HUES48 (cell line): ENCODE data around the gene DRAM1.

Experiments used
- H3K27ac ChIP-seq: one replicate; pipeline ENCODE4 v1.7.0; 2013; ENCODE audit warnings: low read depth, low read length, inconsistent platforms
- H3K27me3 ChIP-seq: 2 replicates; pipeline ENCODE4 v1.6.1; 2013; ENCODE audit warnings: mild to moderate bottlenecking, low read length; ENCODE audit not compliant: control insufficient read depth, insufficient read depth
- H3K36me3 ChIP-seq: 2 replicates; pipeline ENCODE4 v1.6.1; 2013; ENCODE audit warnings: low read length; ENCODE audit not compliant: control insufficient read depth, insufficient read depth
- H3K4me1 ChIP-seq: 2 replicates; pipeline ENCODE4 v1.6.1; 2013; ENCODE audit warnings: mild to moderate bottlenecking, low read length; ENCODE audit not compliant: control insufficient read depth, insufficient read depth
- H3K4me3 ChIP-seq: 2 replicates; pipeline ENCODE4 v1.5.1; 2013; ENCODE audit warnings: mild to moderate bottlenecking, low read depth, low read length
- H3K9ac ChIP-seq: 2 replicates; pipeline ENCODE4 v1.6.1; 2013; ENCODE audit warnings: mild to moderate bottlenecking, low read depth, low read length, moderate library complexity
- H3K9me3 ChIP-seq: 2 replicates; pipeline ENCODE4 v1.6.1; 2013; ENCODE audit warnings: low read length; ENCODE audit not compliant: control insufficient read depth, insufficient read depth

Gene DRAM1, protein sequence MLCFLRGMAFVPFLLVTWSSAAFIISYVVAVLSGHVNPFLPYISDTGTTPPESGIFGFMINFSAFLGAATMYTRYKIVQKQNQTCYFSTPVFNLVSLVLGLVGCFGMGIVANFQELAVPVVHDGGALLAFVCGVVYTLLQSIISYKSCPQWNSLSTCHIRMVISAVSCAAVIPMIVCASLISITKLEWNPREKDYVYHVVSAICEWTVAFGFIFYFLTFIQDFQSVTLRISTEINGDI

DNA sequence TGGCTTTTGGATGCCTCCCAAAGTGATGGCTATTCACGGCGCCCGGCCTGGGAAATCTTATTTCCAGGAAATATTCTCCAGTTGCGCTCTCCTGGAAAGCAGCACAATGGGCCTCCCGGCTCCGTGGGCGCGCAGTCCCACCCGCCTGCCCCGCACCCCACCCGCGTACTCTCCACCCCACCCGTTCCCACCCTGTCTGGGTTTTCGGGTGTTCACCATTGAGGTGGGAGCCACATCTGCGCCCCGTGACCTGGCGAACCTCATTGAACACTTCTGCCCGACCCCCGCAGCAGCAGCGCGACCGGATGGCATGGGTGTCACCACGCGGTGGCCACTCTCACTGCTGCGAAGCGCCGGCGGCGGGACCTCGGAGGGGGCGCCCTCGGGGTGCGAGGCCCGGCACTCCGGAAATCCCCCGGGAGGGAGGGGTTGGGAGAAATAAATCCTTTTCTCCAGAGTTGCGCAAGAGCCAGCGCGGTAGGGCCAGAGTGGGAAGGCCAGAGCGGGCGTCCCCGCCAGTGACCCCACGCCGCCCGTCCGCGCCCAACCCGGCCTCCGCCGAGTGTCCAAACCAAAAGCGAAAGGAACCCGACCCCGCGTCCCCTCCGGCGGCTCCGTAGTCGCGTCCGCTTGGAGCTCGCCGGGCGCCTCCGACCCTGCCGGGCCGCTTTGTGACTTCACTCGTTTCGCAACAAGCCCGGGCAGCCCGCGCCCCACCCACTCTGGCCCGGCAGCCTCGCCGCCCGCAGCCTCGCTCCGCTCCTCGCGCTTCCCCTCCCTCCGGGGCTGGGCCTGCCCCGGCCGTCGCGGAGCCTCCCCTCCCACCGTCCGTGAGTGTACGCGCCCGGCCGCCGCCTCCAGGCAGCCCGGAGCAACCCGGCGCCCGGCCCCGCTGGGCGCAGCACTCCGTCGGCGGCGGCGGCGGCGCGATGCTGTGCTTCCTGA, at the start of gene DRAM1:
DRAM1 (plus strand) TSS at position 720 of the 945 bp plus-strand sequence; CDS start at position 930, 210 bp downstream.
- Histone ChIP-seq H3K4me3 (peak within 1 kb of the TSS; percentile 71), H3K27ac (peak within 1 kb of the TSS; percentile 59), H3K9me3 (no peaks in the 10 kb centered on the region), H3K36me3 (no peaks in the 10 kb centered on the region), H3K27me3 (peaks cover 18% of the 10 kb centered on the region), H3K4me1 (peaks cover 3% of the 10 kb centered on the region; the same call in 1 of the 2 replicates), H3K9ac (peak within 1 kb of the TSS; percentile 87)

GRCh38 chr12:101828463-101829196, 48.8 kb upstream of the DRAM1 start:
- H3K36me3 ChIP-seq = no peaks in the 10 kb centered on the region
- peak overlapping the region; percentile 78 for H3K4me3 ChIP-seq
- peak overlapping the region; percentile 2 for H3K27ac ChIP-seq
- peaks cover 45% of the 10 kb centered on the region for H3K4me1 ChIP-seq
- no peaks in the 10 kb centered on the region for H3K9me3 ChIP-seq
- H3K9ac ChIP-seq = 0 out of 2 replicates have a peak overlapping the region, but pooled peaks have one; percentile 15
- H3K27me3 ChIP-seq = no peaks in the 10 kb centered on the region

DNA sequence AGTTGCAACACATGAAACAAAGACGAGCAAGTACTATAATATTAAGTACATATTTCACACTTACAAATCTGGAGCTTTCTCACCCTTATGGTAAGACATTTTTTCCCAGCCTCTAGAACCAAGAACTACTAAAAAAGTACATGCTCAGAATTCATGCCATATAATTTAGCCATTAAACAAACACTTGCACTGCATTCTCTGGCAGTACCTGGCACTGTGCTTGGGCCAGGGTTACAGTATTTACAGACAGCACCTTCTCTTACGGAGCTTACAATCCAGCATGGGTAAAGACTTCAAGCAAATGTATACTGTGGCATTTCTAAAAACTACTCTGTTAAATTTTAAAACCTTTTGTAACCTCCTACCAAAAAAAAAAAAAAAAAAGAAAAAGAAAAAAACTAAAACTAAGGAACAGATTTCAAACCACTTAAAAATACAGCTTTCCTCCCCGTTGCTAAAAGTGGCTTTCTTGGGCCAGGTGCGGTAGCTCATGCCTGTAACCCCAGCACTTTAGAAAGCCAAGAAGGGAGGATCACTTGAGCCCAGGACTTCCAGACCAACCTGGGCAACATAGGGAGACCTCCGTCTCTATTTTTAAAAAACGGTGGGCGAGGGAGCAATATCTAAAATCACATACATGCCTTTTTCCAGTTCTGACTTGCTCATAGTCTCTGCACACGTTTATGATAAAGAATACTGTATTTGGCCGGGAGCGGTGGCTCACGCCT, 47.6 kb upstream of the DRAM1 start:
- Histone ChIP-seq H3K4me1 (peaks cover 36% of the 10 kb centered on the region), H3K27ac (no peak overlapping the region), H3K27me3 (no peaks in the 10 kb centered on the region), H3K9me3 (no peaks in the 10 kb centered on the region), H3K9ac (peak overlapping the region; percentile 81), H3K36me3 (no peaks in the 10 kb centered on the region), H3K4me3 (peak overlapping the region; percentile 78)

DNA sequence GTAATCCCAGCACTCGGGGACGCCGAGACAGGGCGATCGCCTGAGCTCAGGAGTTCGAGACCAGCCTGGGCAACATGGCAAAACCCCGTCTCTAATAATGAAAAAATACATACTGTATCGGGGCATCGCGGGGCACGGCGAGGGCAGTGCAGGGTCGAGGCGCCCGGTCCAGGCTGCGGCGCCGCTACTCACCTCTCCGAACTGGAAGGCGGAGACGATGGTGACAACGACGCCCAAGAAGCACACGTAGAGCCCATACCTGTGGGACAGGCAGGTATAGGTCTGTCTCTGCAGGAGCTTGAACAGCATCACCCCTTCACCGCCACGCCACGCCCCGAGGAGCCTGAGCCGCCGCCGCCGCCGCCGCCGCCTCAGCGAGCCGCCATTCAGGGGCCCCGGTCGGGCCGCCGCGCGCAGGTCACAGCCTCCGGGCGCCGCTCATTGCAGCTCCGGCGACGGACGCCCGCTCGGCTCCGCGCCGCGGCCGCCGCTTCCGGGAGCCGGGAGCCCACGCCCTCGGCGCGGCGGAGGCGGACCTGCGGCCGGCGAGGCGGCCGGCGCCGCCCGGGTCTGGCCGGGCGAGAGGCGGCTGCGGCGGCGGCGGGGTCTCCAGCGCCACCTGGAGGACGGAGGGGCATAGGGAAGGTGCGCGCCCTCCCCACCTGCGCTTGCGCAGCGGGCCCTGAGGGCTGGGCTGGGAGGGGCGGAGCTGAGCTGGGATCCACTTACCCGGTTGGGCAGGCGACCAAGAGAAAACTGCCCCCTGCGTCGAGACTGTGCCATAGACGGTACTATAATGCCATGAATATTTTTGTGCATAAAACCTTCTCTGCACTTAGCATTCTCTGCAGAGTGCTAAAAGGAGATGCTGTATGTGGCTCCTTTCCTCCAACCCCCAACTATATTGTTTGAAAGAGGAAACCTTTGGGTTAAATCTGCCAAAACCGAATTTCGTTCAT, 46.7 kb upstream of the DRAM1 start, which contains the start of gene GNPTAB:
GNPTAB (minus strand) TSS at position 593 of the 959 bp plus-strand sequence; CDS start at position 309, 284 bp downstream.
- Histone ChIP-seq H3K4me1 (peaks cover 27% of the 10 kb centered on the region), H3K36me3 (no peaks in the 10 kb centered on the region), H3K9ac (peak within 1 kb of the TSS; percentile 81), H3K9me3 (no peaks in the 10 kb centered on the region), H3K27me3 (no peaks in the 10 kb centered on the region), H3K27ac (peak within 1 kb of the TSS; percentile 49), H3K4me3 (peak within 1 kb of the TSS; percentile 78)

GRCh38 chr12:101832030-101832429, 45.4 kb upstream of the DRAM1 start:
- H3K36me3 ChIP-seq = no peaks in the 10 kb centered on the region
- no peaks in the 10 kb centered on the region for H3K9me3 ChIP-seq
- no peak overlapping the region for H3K27ac ChIP-seq
- H3K9ac ChIP-seq = no peak overlapping the region
- H3K4me1 ChIP-seq = peaks cover 14% of the 10 kb centered on the region
- H3K4me3 ChIP-seq = no peak overlapping the region
- no peaks in the 10 kb centered on the region for H3K27me3 ChIP-seq

DNA sequence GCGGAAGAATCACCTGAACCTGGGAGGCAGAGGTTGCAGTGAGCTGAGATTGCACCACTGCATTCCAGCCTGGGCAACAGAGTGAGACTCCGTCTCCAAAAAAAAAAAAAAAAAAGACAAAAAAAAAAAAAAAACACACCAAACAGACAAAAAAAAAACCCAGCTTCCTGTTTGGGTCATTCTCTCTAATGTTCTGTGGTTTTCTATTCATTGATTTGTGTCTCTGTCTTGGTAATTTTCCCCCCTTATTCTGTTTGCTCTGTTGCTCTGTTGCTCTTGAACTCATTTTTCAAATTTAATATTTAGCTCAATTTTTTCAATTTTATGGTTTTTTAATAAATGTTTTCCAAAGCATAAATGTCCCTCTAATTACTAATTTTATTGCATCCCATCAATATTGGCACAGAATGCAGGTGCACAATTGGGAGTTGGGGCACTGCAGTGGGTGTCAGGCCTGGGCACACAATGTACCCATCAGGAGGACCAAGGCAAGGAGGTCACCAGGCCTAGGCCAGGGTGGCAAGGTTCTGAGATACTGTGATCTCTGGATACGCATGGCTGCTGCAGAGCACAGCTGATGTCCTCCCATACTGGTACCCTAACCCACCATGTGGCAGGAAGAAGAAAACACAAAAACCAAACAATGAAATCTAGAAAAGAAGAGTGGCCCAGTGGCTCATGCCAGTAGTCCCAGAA, 38.6 kb upstream of the DRAM1 start:
- H3K9ac ChIP-seq = no peak overlapping the region
- H3K36me3 ChIP-seq = no peaks in the 10 kb centered on the region
- no peaks in the 10 kb centered on the region for H3K9me3 ChIP-seq
- no peaks in the 10 kb centered on the region for H3K27me3 ChIP-seq
- H3K4me3 ChIP-seq = no peak overlapping the region
- no peaks in the 10 kb centered on the region for H3K4me1 ChIP-seq
- H3K27ac ChIP-seq = no peak overlapping the region

DNA sequence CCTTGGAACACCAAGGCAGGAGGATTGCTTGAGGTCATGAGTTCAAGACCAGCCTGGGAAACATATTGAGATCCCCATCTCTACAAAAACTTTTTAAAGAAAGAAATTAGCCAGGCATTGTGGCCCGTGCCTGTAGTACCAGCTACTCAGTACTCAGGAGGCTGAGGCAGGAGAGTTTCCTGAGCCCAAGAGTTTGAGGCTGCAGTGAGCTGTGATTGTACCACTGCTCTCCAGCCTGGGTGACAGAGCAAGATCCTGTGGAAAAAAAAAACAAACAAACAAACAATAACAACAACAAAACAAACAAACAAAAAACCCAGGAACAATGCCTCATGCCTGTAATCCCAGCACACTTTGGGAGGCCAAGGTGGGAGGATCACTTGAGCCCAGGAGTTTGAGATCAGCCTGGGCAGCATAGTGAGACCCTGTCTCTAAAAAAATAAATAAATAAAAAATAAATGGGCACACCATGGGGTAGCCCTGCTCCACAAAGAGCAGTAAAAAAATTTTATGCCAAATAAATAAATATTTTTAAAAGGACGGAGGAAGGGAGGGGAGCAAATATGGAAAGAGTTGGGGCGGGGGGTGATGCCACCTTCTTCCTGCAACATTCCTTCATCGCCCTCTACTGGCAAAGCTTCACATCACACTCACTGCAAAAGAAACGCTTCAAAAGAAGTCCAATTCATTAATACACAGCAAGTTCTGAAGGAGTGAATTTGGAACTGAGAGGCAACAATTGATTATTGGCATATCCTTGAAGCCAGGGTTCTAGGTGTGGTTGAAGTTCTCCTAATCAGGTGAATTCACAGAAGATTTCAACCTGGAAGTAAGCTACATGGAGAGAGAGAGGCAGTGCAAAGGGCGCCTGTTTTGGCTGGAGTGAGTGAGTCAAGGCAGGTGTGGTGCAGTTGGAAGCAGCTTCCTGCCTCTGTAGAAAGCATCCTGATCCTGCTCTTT, 37.8 kb upstream of the DRAM1 start:
- Histone ChIP-seq H3K27ac (no peak overlapping the region), H3K4me3 (no peak overlapping the region), H3K4me1 (no peaks in the 10 kb centered on the region), H3K9me3 (no peaks in the 10 kb centered on the region), H3K36me3 (no peaks in the 10 kb centered on the region), H3K27me3 (no peaks in the 10 kb centered on the region), H3K9ac (no peak overlapping the region)

DNA sequence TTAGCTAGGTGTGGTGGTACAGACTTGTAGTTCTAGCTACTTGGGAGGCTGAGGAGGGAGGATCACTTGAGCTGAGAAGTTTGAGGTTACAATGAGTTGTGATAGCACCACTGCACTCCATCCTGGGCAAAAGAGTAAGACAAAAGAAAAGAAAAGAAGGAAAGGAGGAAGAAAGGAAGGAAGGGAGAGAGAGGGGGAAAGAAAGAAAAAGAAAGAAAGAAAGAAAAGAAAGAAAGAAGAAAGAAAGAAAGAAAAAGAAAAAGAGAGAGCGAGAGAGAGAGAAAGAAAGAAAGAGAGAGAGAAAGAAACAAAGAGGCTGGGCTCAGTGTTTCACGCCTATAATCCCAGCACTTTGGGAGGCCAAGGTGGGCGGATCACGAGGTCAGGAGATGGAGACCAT, 36.3 kb upstream of the DRAM1 start:
- no peaks in the 10 kb centered on the region for H3K9me3 ChIP-seq
- no peaks in the 10 kb centered on the region for H3K4me1 ChIP-seq
- H3K27me3 ChIP-seq = no peaks in the 10 kb centered on the region
- no peak overlapping the region for H3K4me3 ChIP-seq
- no peak overlapping the region for H3K9ac ChIP-seq
- no peak overlapping the region for H3K27ac ChIP-seq
- no peaks in the 10 kb centered on the region for H3K36me3 ChIP-seq
